ENCODE data around the gene ZNF385B.

The ZNF385B gene

DNA sequence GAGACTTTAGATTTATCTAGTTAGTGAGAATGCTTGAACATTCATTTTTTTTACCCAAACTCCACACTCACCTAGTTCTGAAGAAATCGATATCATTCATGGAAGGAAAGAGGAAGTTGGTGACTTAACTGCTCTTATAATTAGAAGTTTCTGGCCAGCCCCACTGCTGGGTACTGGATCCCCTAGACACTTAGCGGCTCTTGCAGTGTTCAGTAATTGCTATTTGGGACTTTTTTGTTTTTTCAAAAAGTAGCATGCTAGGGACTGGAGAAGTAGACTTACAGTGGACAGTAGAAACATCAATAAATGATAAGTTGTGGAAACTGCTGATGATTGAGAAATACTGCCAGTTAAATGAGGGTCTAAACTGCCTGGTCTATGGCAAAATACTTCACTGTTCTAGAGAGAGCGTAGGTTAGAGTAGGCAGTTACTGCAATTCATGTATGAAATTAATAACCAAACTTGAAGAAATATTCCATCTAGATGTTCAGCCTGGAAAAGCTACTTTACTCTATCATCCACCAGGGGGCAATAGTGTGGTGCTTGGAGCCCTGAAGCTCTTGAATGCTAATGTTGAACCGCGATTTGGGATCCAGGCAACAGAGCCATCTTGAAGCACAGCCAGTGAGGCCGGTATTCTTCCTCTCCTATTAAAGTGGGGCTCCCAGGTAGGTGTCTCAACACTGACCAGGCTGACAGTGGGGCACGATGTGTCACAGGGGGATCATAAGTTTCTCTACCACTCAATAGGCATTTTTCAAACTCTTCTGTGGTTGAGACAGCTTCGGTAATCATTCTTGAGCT, 450.7 kb downstream of the ZNF385B start:
- TF ChIP-seq, protein P1, sequence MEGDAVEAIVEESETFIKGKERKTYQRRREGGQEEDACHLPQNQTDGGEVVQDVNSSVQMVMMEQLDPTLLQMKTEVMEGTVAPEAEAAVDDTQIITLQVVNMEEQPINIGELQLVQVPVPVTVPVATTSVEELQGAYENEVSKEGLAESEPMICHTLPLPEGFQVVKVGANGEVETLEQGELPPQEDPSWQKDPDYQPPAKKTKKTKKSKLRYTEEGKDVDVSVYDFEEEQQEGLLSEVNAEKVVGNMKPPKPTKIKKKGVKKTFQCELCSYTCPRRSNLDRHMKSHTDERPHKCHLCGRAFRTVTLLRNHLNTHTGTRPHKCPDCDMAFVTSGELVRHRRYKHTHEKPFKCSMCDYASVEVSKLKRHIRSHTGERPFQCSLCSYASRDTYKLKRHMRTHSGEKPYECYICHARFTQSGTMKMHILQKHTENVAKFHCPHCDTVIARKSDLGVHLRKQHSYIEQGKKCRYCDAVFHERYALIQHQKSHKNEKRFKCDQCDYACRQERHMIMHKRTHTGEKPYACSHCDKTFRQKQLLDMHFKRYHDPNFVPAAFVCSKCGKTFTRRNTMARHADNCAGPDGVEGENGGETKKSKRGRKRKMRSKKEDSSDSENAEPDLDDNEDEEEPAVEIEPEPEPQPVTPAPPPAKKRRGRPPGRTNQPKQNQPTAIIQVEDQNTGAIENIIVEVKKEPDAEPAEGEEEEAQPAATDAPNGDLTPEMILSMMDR (IDR thresholded peaks at IDR 0.05; ENCODE audit: insufficient read depth, low read length, poor library complexity, severe bottlenecking) = peak; percentile 76
- Histone ChIP-seq H3K4me3 (replicated peaks; ENCODE audit: low read depth, low read length) (no peak overlapping the region), H3K36me3 (ENCODE audit: control insufficient read depth, insufficient read depth, low read length) (no peaks in the 10 kb centered on the region), H3K27me3 (replicated peaks; ENCODE audit: control insufficient read depth, insufficient read depth, low read length) (no peaks in the 10 kb centered on the region)
- DNase-seq (ENCODE audit: extremely low read depth, insufficient read length) = peak; percentile 9

DNA sequence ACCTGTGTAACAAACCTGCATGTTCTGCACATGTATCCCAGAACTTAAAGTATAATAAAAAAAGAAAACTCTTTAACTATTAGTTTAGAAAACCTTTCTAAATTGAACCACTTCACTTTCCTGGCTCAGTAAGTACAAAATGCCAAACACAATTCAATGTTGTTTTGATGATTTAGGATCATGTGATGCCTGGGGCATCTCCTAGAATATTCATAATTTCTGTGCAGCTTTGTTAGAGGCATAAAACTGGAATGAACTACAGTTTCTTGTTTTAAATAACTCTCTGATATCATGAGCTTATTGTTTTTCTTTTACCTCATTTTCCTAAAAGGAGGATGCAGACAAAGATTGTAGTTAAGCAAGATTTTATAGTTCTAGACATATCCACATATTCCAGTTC, 457.8 kb downstream of the ZNF385B start:
- DNase-seq (ENCODE audit: extremely low read depth, insufficient read length) = no peak
- TF ChIP-seq, protein P1 (IDR thresholded peaks at IDR 0.05; ENCODE audit: insufficient read depth, low read length, poor library complexity, severe bottlenecking) = no peak
- no peaks in the 10 kb centered on the region for H3K27me3 ChIP-seq (replicated peaks; ENCODE audit: control insufficient read depth, insufficient read depth, low read length)

DNA sequence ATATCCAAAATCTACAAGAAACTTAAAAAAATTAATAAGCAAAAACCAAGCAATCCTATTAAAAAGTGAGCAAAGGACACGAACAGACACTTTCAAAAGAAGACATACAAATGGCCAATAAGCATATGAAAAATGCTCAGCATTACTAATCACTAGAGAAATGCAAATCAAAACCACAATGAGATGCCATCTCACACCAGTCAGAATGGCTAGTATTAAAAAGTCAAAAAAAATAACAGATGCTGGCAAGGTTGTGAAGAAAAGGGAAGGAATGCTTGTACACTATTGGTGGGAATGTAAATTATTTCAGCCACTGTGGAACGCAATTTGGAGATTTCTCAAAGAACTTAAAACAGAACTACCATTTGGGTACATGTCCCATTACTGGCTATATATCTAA, 467.9 kb downstream of the ZNF385B start:
- TF ChIP-seq, protein P1 (IDR thresholded peaks at IDR 0.05; ENCODE audit: insufficient read depth, low read length, poor library complexity, severe bottlenecking) = no peak
- Histone ChIP-seq H3K4me3 (replicated peaks; ENCODE audit: low read depth, low read length) (no peak overlapping the region), H3K36me3 (ENCODE audit: control insufficient read depth, insufficient read depth, low read length) (no peaks in the 10 kb centered on the region), H3K27me3 (replicated peaks; ENCODE audit: control insufficient read depth, insufficient read depth, low read length) (no peaks in the 10 kb centered on the region)
- DNase-seq (ENCODE audit: extremely low read depth, insufficient read length) = no peak

More for the DNA sequence above, 457.8 kb downstream of the ZNF385B start:
- Histone ChIP-seq H3K36me3 (ENCODE audit: control insufficient read depth, insufficient read depth, low read length) (no peaks in the 10 kb centered on the region), H3K4me3 (replicated peaks; ENCODE audit: low read depth, low read length) (no peak overlapping the region)
